Mucosa of descending colon (tissue), 3 donors: ENCODE results near the gene GBA2. TPM values are rescaled to one million over a fixed set of nuclear protein-coding genes. Genes with fewer than 3 reads are reported as not detected.

Experiments
- ATAC-seq: fragments of 200-7000 bp; cut with Tn5 transposase; one replicate; pipeline ENCODE4 v1.9.1; 2020; ENCODE audit warnings: mild to moderate bottlenecking, moderate library complexity
- DNase-seq, 3 donors: peaks; one replicate each; pipeline ENCODE4 v3.0.0-alpha.2; 2020
- H3K36me3 ChIP-seq: fragments of 200-600 bp; one replicate; pipeline ENCODE4 v1.8.0; 2021; ENCODE audit warnings: low read depth, mild to moderate bottlenecking
- H3K4me1 ChIP-seq: fragments of 200-600 bp; one replicate; pipeline ENCODE4 v1.8.0; 2021; ENCODE audit warnings: low read depth, mild to moderate bottlenecking
- H3K4me3 ChIP-seq: fragments of 200-600 bp; one replicate; pipeline ENCODE4 v1.8.0; 2021; ENCODE audit warnings: mild to moderate bottlenecking
- H3K9me3 ChIP-seq: fragments of 200-600 bp; one replicate; pipeline ENCODE4 v1.8.0; 2021; ENCODE audit warnings: mild to moderate bottlenecking
- CTCF ChIP-seq: fragments of 200-600 bp; IDR thresholded peaks from one replicate; pipeline ENCODE4 v1.8.0; 2022; ENCODE audit warnings: antibody characterized with exemption, mild to moderate bottlenecking
- intact Hi-C, 2 donors: fragments of 100-400 bp; cut with DNase I in 1 of 2; cut with micrococcal nuclease in 1 of 2; formaldehyde crosslinking; loops; one replicate each; pipeline versions ENCODE4 v1.11.0 to v1.11.1; 2022; cut with DNase I, micrococcal nuclease
- total RNA-seq, 3 donors: library from RNA; stranded (reverse); fragmentation: NEBNext Ultra II Directional in 2 of 3; extraction: Animal tissue kit (Norgen Biotek cat#: 25700) in 2 of 3; gene quantifications; one replicate each; pipeline versions ENCODE4 v1.2.1 to v1.2.4, GENCODE V29; 2021 to 2023
- donor health status: DM: no; HTN: no; CAD: no; lungs with moderate emphysema.
- donor health status: DM: no; HTN: no; CAD: no.
- donor health status: DM: no; HTN: yes; CAD: no.

The GBA2 gene
- total RNA-seq, 3 donors from 2014 or later = 157 to 285 (median 223) TPM

- H3K36me3 ChIP-seq = no peaks in the 10 kb centered on the region
- intact Hi-C loops = no loop called here
- DNase-seq (peak in 1 of 3 donors; percentile 58), ATAC-seq (peak; percentile 94)
- H3K4me3 ChIP-seq = no peak overlapping the region
- peaks cover 23% of the 10 kb centered on the region for H3K4me1 ChIP-seq
- TF ChIP-seq CTCF = no peak
- H3K9me3 ChIP-seq = no peaks in the 10 kb centered on the region
Observed at GRCh38 chr9:35771943-35772342, 22.9 kb upstream of the GBA2 start.

- peak; percentile 63 for ATAC-seq
- Histone ChIP-seq H3K4me3 (no peak overlapping the region), H3K36me3 (no peaks in the 10 kb centered on the region), H3K4me1 (peaks cover 23% of the 10 kb centered on the region), H3K9me3 (no peaks in the 10 kb centered on the region)
- intact Hi-C loops = no loop called here
- TF ChIP-seq CTCF = no peak
- DNase-seq = peak in 1 of 3 donors; percentile 76
Observed at GRCh38 chr9:35771534-35771933, 22.5 kb upstream of the GBA2 start.

GRCh38 chr9:35771075-35771433 is 22.0 kb upstream of the GBA2 start:
- TF ChIP-seq CTCF = no peak
- no peaks in the 10 kb centered on the region for H3K36me3 ChIP-seq
- H3K4me3 ChIP-seq = no peak overlapping the region
- intact Hi-C loops = no loop called here
- H3K4me1 ChIP-seq = peaks cover 23% of the 10 kb centered on the region
- peak in 1 of 3 donors; percentile 45 for DNase-seq
- no peaks in the 10 kb centered on the region for H3K9me3 ChIP-seq
- peak; percentile 69 for ATAC-seq

- H3K9me3 ChIP-seq = no peaks in the 10 kb centered on the region
- intact Hi-C loops = no loop called here
- no peak for TF ChIP-seq CTCF
- no peak overlapping the region for H3K4me3 ChIP-seq
- DNase-seq = no peak
- no peaks in the 10 kb centered on the region for H3K36me3 ChIP-seq
- peaks cover 23% of the 10 kb centered on the region for H3K4me1 ChIP-seq
- ATAC-seq = no peak
Observed at GRCh38 chr9:35769763-35770162, 20.7 kb upstream of the GBA2 start.

- TF ChIP-seq CTCF = no peak
- DNase-seq = no peak
Observed at GRCh38 chr9:35767458-35767857, 18.4 kb upstream of the GBA2 start.

GRCh38 chr9:35766997-35767396 is 18.0 kb upstream of the GBA2 start:
- no peak overlapping the region for H3K4me3 ChIP-seq
- no peaks in the 10 kb centered on the region for H3K9me3 ChIP-seq
- DNase-seq (no peak), ATAC-seq (no peak)
- TF ChIP-seq CTCF = no peak
- no peaks in the 10 kb centered on the region for H3K36me3 ChIP-seq
- H3K4me1 ChIP-seq = peaks cover 17% of the 10 kb centered on the region
- intact Hi-C loops = no loop called here

More at GRCh38 chr9:35767458-35767857, 18.4 kb upstream of the GBA2 start:
- Histone ChIP-seq H3K4me1 (peaks cover 21% of the 10 kb centered on the region), H3K4me3 (no peak overlapping the region), H3K9me3 (no peaks in the 10 kb centered on the region), H3K36me3 (no peaks in the 10 kb centered on the region)
- no peak for ATAC-seq
- intact Hi-C loops = no loop called here
